HCT116 (cell line): Measurements from ENCODE around the gene ALDH1A1. TPM values are rescaled to one million over a fixed set of nuclear protein-coding genes. Genes with fewer than 3 reads are reported as not detected.

Experiments
- ATAC-seq: fragments of 200-7000 bp; cut with Tn5 transposase; 2 replicates; pipeline ENCODE4 v1.9.1; 2020; ENCODE audit warnings: mild to moderate bottlenecking, moderate library complexity
- BruUV-seq: library from RNA; stranded (reverse); fragments of 400-500 nt; replicated peaks from 2 replicates; lab custom pipeline; 2021; lab: Mats Ljungman, UMichigan
- CTCF ChIA-PET: fragments of 300-600 bp; sonication (Branson Sonifier 250); formaldehyde crosslinking; loops from one replicate; lab custom pipeline; 2021; ENCODE audit warnings: antibody characterized with exemption; lab: Charles Lee
- POLR2A ChIA-PET: fragments of 300-600, 350-600 bp; sonication (Branson Sonifier 250); formaldehyde crosslinking; loops from one replicate; lab custom pipeline; 2021; ENCODE audit warnings: antibody characterized with exemption; lab: Charles Lee
- RAD21 ChIA-PET, 2 experiments: fragments of 300-600 bp; sonication (Branson Sonifier 250); formaldehyde crosslinking; loops; one replicate each; lab custom pipeline; 2023; ENCODE audit warnings: low total read pairs in 2 of 2; ENCODE audit not compliant: uncharacterized antibody in 2 of 2, unreplicated experiment in 2 of 2, low non-redundant PET in 1 of 2; lab: Charles Lee
- DNase-seq: peaks from one replicate; pipeline ENCODE4 v3.0.0-alpha.2; 2010; ENCODE audit warnings: low read depth, low spot score
- H2AFZ ChIP-seq: fragments of 200-600 bp; shearing (Covaris generic), sonication (generic); 2 replicates; pipeline ENCODE4 v1.6.1; 2017; ENCODE audit warnings: low read depth, mixed run types, mixed read lengths, antibody characterized with exemption, low read length; ENCODE audit not compliant: poor library complexity, severe bottlenecking
- H3K27ac ChIP-seq: 2 replicates; pipeline ENCODE4 v1.5.1; 2012; ENCODE audit warnings: low read depth, low read length
- H3K27me3 ChIP-seq: fragments of 200-600 bp; sonication (generic); 2 replicates; pipeline ENCODE4 v1.6.1; 2016; ENCODE audit warnings: mixed run types, low read length, mixed read lengths; ENCODE audit not compliant: insufficient read depth
- H3K36me3 ChIP-seq, 2 experiments: fragments of 200-500 bp in 1 of 2; fragments of 200-600 bp in 1 of 2; sonication (Bioruptor generic) in 1 of 2; sonication (generic) in 1 of 2; 2 replicates each; pipeline versions ENCODE4 v1.5.1 to v1.6.1; 2014 to 2016; ENCODE audit warnings: low read length in 2 of 2, inconsistent platforms in 1 of 2, mixed read lengths in 1 of 2, mixed run types in 1 of 2; ENCODE audit not compliant: insufficient read depth in 2 of 2, control insufficient read depth in 1 of 2
- H3K4me1 ChIP-seq, 2 experiments: fragments of 200-600 bp in 1 of 2; sonication (generic) in 1 of 2; 2 replicates each; pipeline versions ENCODE4 v1.5.1 to v1.6.1; 2012 to 2017; ENCODE audit warnings: low read length in 2 of 2, inconsistent platforms in 1 of 2, mild to moderate bottlenecking in 1 of 2, mixed read lengths in 1 of 2, mixed run types in 1 of 2, moderate library complexity in 1 of 2; ENCODE audit not compliant: insufficient read depth in 2 of 2, control insufficient read depth in 1 of 2
- H3K4me2 ChIP-seq: fragments of 200-600 bp; sonication (generic); 2 replicates; pipeline ENCODE4 v1.6.1; 2017; ENCODE audit warnings: mixed run types, low read length, mixed read lengths
- H3K4me3 ChIP-seq, 2 experiments: fragments of 200-600 bp in 1 of 2; sonication (generic) in 1 of 2; replicated peaks in 1 of 2; 2 replicates each; pipeline ENCODE4 v1.5.1; 2011 to 2016; ENCODE audit warnings: low read length in 2 of 2, control low read depth in 1 of 2, low read depth in 1 of 2, mild to moderate bottlenecking in 1 of 2, mixed read lengths in 1 of 2, mixed run types in 1 of 2
- H3K79me2 ChIP-seq: fragments of 200-600 bp; sonication (generic); 2 replicates; pipeline ENCODE4 v1.6.1; 2017; ENCODE audit warnings: mild to moderate bottlenecking, mixed run types, low read length, moderate library complexity, mixed read lengths; ENCODE audit not compliant: insufficient read depth
- H3K9ac ChIP-seq: fragments of 200-600 bp; sonication (generic); 2 replicates; pipeline ENCODE4 v1.6.1; 2016; ENCODE audit warnings: low read length, mixed read lengths
- H3K9me2 ChIP-seq: fragments of 200-600 bp; sonication (generic), shearing (Covaris generic); 2 replicates; pipeline ENCODE4 v1.6.1; 2017; ENCODE audit warnings: mixed run types, mild to moderate bottlenecking, moderate library complexity; ENCODE audit not compliant: insufficient read depth
- H3K9me3 ChIP-seq, 2 experiments: fragments of 200-500 bp in 1 of 2; fragments of 200-600 bp in 1 of 2; sonication (Bioruptor generic) in 1 of 2; sonication (generic) in 1 of 2; 2 replicates each; pipeline ENCODE4 v1.6.1; 2014 to 2017; ENCODE audit warnings: low read length in 2 of 2, mixed read lengths in 2 of 2, inconsistent platforms in 1 of 2, low read depth in 1 of 2, mild to moderate bottlenecking in 1 of 2, mixed run types in 1 of 2, moderate library complexity in 1 of 2; ENCODE audit not compliant: control insufficient read depth in 1 of 2, insufficient read depth in 1 of 2
- H4K20me1 ChIP-seq: fragments of 200-600 bp; sonication (generic), shearing (Covaris generic); 2 replicates; pipeline ENCODE4 v1.6.1; 2017; ENCODE audit warnings: mixed run types, mild to moderate bottlenecking, moderate library complexity; ENCODE audit not compliant: insufficient read depth
- CBX3 ChIP-seq: IDR thresholded peaks from 2 replicates; pipeline ENCODE4 v1.6.1; 2012; ENCODE audit warnings: low read depth
- CEBPB ChIP-seq: IDR thresholded peaks from 2 replicates; pipeline ENCODE4 v1.6.1; 2012; ENCODE audit warnings: low read depth
- CTCF ChIP-seq, 3 experiments: fragments of 200-600 bp in 1 of 3; sonication (generic) in 1 of 3; IDR thresholded peaks in 2 of 3; conservative IDR thresholded peaks in 1 of 3; 2 replicates each; pipeline ENCODE4 v1.5.1; 2012 to 2017; ENCODE audit warnings: low read depth in 2 of 3, low read length in 2 of 3, antibody characterized with exemption in 1 of 3, borderline replicate concordance in 1 of 3, control low read depth in 1 of 3, mild to moderate bottlenecking in 1 of 3, mixed read lengths in 1 of 3, mixed run types in 1 of 3, moderate library complexity in 1 of 3; ENCODE audit not compliant: insufficient read depth in 1 of 3
- EZH2 ChIP-seq: fragments of 200-600 bp; sonication (generic); IDR thresholded peaks from 2 replicates; pipeline ENCODE4 v1.6.1; 2017; ENCODE audit warnings: antibody characterized with exemption, mixed run types
- EZH2phosphoT487 ChIP-seq: fragments of 200-600 bp; IDR thresholded peaks from 2 replicates; pipeline ENCODE4 v1.6.1; 2018; ENCODE audit warnings: antibody characterized with exemption, borderline replicate concordance
- JUND ChIP-seq: IDR thresholded peaks from 2 replicates; pipeline ENCODE4 v1.6.1; 2012
- POLR2A ChIP-seq: IDR thresholded peaks from 2 replicates; pipeline ENCODE4 v1.7.0; 2011; ENCODE audit warnings: borderline replicate concordance; ENCODE audit not compliant: insufficient read depth, insufficient read length; ENCODE audit errors: extremely low read depth
- POLR2AphosphoS5 ChIP-seq: IDR thresholded peaks from 2 replicates; pipeline ENCODE4 v1.6.1; 2011; ENCODE audit warnings: mild to moderate bottlenecking, low read depth, low read length, moderate library complexity
- RAD21 ChIP-seq: IDR thresholded peaks from 2 replicates; pipeline ENCODE4 v1.6.1; 2012; ENCODE audit warnings: low read depth, mild to moderate bottlenecking
- SIN3A ChIP-seq: IDR thresholded peaks from 2 replicates; pipeline ENCODE4 v1.6.1; 2012; ENCODE audit warnings: low read depth
- TCF7L2 ChIP-seq: IDR thresholded peaks from 2 replicates; pipeline ENCODE4 v1.7.0; 2011; ENCODE audit warnings: borderline replicate concordance, inconsistent platforms; ENCODE audit not compliant: insufficient read depth, insufficient read length; ENCODE audit errors: extremely low read depth
- ZFX ChIP-seq: fragments of 450-650 bp; IDR thresholded peaks from 2 replicates; pipeline ENCODE4 v1.6.1; 2017
- ZNF274 ChIP-seq: fragments of 200-500 bp; sonication (Bioruptor generic); IDR thresholded peaks from 2 replicates; pipeline ENCODE4 v1.6.1; 2014; ENCODE audit warnings: mild to moderate bottlenecking, low read depth, low read length, inconsistent platforms
- intact Hi-C: fragments of 100-400 bp; cut with micrococcal nuclease; formaldehyde crosslinking; loops from 2 replicates; pipeline ENCODE4 v1.10.0; 2022
- total RNA-seq: library from RNA; stranded (reverse); gene quantifications from one replicate; pipeline ENCODE4 v1.2.1, GENCODE V29; 2021; ENCODE audit not compliant: unreplicated experiment
- TF ChIP-seq, protein P1 (sequence below): IDR thresholded peaks from 2 replicates; pipeline ENCODE4 v1.6.1; 2012

Gene ALDH1A1
- total RNA-seq, 1 experiment from 2014 or later: 0.44 TPM

DNA sequence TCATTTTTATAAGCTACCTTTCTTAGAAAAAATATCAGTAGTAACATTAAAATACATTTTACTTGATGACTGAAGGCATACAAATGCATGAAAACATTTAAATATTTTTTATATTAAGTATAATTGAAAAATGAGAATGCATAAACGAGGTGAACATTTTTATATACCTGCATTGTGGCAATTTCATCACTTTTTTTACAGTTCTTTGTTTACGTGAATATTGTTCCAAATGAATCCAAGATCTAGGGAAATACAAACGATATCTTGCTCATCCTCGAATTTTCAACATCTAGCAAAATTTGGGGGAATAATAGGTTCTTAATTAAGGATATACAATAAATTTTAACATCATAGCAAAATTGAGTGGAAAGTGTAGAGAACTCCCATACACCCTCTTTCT, 45.5 kb upstream of the ALDH1A1 start:
- H3K79me2 ChIP-seq: no peaks in the 10 kb centered on the region
- H4K20me1 ChIP-seq: no peaks in the 10 kb centered on the region
- DNase-seq: no peak
- H3K27ac ChIP-seq: no peak overlapping the region
- ChIA-PET CTCF (no interaction called here), POLR2A (no interaction called here), RAD21 (no interaction called here)
- 0 out of 2 replicates have a peak, but pooled peaks cover 7% of the 10 kb centered on the region for H3K9me2 ChIP-seq
- no peak for TF ChIP-seq TCF7L2
- no peak for TF ChIP-seq POLR2A
- TF ChIP-seq CTCF (IDR thresholded peaks at IDR 0.05 in 2 of 3, conservative IDR thresholded peaks at IDR 0.05 in 1 of 3; ENCODE audit: borderline replicate concordance in 1 of 3, insufficient read depth in 1 of 3, low read depth in 2 of 3, low read length in 2 of 3): no peak
- no peak for TF ChIP-seq SIN3A
- TF ChIP-seq RAD21: no peak
- no peak for TF ChIP-seq POLR2AphosphoS5
- TF ChIP-seq CEBPB: no peak
- TF ChIP-seq EZH2: no peak
- TF ChIP-seq, protein P1, sequence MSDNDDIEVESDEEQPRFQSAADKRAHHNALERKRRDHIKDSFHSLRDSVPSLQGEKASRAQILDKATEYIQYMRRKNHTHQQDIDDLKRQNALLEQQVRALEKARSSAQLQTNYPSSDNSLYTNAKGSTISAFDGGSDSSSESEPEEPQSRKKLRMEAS: no peak
- TF ChIP-seq JUND: no peak
- no peak for TF ChIP-seq EZH2phosphoT487
- no peak for TF ChIP-seq ZFX
- TF ChIP-seq ZNF274: no peak
- no peak for TF ChIP-seq CBX3
- no TSS peak for BruUV-seq
- H3K36me3 ChIP-seq: no peaks in the 10 kb centered on the region
- H2AFZ ChIP-seq: no peak overlapping the region
- H3K4me2 ChIP-seq: no peak overlapping the region
- no peaks in the 10 kb centered on the region for H3K4me1 ChIP-seq
- H3K4me3 ChIP-seq: no peak overlapping the region
- no peak overlapping the region for H3K9ac ChIP-seq
- H3K9me3 ChIP-seq: no peaks in the 10 kb centered on the region
- intact Hi-C loops: no loop called here
- no peak for ATAC-seq
- H3K27me3 ChIP-seq: no peaks in the 10 kb centered on the region
